OCI-LY3 (cell line): ENCODE data around the gene RPL21.

ENCODE experiments used
- EZH2phosphoT487 ChIP-seq: fragments of 200-600 bp; shearing (Covaris generic); IDR thresholded peaks from 2 replicates; pipeline ENCODE4 v1.6.1; 2018; ENCODE audit warnings: antibody characterized with exemption, mixed run types, low read depth
- TF ChIP-seq, protein P1 (sequence below): fragments of 200-600, 300-600 bp; sonication (generic); IDR thresholded peaks from 2 replicates; pipeline ENCODE4 v1.5.1; 2014; ENCODE audit warnings: antibody characterized with exemption, low read length, low read depth

DNA sequence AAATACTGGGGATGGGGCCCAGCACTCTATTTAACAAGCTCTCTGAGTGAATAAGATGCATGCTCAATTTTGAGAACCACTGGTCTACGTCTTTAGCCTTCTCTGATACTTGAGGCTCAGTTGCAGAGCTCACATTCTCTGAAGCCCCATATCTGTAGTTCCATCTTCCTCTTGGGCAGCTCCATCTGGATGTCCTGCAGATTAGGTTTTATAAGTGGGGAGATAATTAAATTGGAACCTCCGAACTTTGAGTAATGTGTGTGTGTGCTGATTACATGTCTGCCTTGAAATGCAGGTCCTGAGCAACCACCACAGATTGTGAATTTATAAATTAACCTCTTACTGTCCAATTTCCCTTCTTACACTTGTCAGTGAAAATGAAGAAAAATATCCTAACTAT, 12.1 kb downstream of the RPL21 start:
- no peak for TF ChIP-seq EZH2phosphoT487
- TF ChIP-seq, protein P1, sequence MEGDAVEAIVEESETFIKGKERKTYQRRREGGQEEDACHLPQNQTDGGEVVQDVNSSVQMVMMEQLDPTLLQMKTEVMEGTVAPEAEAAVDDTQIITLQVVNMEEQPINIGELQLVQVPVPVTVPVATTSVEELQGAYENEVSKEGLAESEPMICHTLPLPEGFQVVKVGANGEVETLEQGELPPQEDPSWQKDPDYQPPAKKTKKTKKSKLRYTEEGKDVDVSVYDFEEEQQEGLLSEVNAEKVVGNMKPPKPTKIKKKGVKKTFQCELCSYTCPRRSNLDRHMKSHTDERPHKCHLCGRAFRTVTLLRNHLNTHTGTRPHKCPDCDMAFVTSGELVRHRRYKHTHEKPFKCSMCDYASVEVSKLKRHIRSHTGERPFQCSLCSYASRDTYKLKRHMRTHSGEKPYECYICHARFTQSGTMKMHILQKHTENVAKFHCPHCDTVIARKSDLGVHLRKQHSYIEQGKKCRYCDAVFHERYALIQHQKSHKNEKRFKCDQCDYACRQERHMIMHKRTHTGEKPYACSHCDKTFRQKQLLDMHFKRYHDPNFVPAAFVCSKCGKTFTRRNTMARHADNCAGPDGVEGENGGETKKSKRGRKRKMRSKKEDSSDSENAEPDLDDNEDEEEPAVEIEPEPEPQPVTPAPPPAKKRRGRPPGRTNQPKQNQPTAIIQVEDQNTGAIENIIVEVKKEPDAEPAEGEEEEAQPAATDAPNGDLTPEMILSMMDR: no peak
